Measurements from ENCODE around the gene MAP3K8. TPM values are rescaled to one million over a fixed set of nuclear protein-coding genes. Genes with fewer than 3 reads are reported as not detected.
"Not testable (repeated sequence)": the region's sequence is repeated elsewhere in the genome, so short reads cannot be mapped to it uniquely, and the experiment has no call there.

MAP3K8 gene
- total RNA-seq, 2 donors from 2014 or later = 13.1 to 25.2 TPM

GRCh38 chr10:30420266-30420665 is 13.7 kb upstream of the MAP3K8 start:
- ATAC-seq (no peak), DNase-seq (no peak)
- intact Hi-C loops (cut with DNase I) = no loop called here

DNA sequence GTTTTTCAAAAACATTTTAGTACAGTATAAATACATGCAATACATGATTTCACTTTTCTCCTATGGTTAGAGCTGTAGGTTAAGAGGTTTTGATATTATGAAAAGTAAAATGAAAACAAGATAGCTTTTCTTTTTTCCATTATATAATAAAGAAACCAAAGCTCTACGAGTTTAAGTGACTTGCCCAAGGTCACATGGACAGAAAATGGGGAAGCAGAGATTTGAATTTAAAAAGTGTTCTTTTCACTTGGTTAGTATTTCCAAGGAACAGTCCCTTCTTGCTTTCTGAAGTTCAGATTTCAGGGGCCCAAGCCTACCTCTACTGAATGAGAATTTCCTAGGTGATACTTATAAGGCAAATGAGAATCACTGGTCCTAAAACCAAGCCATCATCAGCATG is 13.2 kb upstream of the MAP3K8 start:
- DNase-seq (no peak), ATAC-seq (no peak)
- intact Hi-C loops (cut with DNase I) = no loop called here

- no peak for ATAC-seq
- intact Hi-C loops (cut with DNase I) = no loop called here
- no peak for DNase-seq
Measured at GRCh38 chr10:30422151-30422695, 11.8 kb upstream of the MAP3K8 start.

DNA sequence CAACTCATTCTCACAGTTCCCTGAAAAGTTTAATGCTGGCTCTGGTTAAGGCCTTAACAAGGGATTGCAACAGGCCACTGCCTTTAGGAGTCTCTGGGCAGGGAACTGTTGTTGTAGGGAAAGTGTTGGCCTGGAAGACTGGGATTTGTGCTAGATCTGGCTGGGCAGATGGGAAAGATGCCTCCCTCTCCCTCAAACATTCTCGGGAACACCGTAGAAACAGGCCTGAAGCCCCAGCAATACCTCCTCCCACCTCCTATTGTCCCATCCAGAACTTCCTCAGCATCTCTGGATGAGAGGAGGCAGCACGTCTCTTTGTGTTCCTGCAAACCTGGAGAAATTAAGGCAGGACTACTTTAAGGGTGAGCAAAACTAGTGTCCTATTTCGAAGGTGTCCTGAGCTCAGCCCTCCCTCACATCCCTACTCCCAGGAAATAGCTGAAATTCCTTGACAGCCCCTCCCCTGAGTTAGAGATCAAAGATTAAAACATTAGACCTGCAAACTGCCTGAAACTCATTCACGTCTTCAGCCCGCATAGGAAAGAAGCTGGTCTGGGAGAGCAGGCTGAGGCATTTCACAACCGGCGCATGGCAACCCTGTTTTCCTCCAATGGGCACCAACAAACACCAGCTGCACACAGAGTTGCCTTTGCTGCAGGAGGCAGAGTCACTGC is 10.9 kb upstream of the MAP3K8 start:
- intact Hi-C loops (cut with DNase I) = no loop called here
- DNase-seq = peak; percentile 44

DNA sequence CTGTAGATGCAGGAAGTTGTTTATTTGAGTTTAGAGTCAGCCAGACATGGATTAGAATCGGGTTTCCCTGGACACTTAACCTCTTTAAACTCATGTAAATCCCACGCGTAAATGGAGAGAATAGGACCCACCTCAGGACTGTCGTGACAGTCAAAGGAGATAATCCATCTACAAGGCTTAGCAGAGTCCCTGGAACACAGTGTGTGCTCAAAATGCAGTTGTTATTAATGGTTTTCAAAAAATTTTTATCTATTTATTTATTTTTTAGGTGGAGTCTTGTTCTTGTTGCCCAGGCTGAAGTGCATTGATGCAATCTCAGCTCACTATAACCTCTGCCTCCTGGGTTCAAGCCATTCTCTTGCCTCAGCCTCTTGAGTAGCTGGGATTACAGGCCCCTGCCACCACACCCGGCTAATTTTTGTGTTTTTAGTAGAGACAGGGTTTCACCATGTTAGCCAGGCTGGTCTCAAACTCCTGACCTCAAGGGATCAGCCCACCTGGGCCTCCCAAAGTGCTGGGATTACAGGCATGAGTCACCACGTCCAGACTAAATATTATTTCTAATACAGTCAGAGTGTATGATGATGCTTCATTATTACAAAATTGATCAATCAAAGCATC is 10.2 kb upstream of the MAP3K8 start:
- DNase-seq; intact Hi-C loops (cut with DNase I); ATAC-seq: not testable (repeated sequence)

More for the DNA sequence above, 10.9 kb upstream of the MAP3K8 start:
- ATAC-seq = peak; percentile 78 to 86

DNA sequence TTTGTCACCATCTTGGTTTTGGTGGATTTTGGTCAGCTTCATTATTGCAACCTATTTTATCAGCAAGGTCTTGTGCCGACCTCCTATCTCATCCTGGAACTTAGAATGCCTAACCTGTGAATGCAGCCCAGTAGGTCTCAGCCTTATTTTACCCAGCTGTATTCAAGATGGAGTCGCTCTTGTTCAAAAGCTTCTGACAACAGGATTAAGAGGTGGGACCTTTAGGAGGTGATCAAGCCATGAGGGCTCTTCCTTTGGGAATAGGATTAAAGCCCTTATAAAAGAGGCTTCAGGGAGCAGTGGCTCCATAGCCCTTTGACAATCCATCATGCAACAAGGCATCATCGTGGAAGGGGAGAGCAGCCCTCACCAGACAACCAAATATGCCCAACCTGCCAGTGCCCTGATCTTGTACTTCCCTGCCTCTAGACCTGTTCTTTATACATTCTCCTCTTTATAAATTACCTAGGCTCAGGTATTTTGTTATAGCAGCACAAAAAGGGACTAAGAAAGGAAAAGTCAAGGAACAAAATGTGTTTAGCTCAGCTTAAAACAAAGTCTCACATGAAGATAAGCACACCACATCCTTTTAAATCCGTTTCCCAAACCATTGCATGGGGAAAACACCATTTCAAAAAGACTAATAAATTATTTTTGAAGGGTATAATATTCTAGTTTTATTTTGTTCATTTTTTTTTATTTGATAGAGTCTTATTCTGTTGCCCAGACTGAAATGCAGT is 8.5 kb upstream of the MAP3K8 start:
- DNase-seq = no peak
- ATAC-seq = no peak
- intact Hi-C loops (cut with DNase I) = no loop called here

- ATAC-seq (no peak), DNase-seq (no peak)
- intact Hi-C loops (cut with DNase I) = no loop called here
Measured at GRCh38 chr10:30430544-30431298, 3.3 kb upstream of the MAP3K8 start.

GRCh38 chr10:30431435-30431911 is 2.5 kb upstream of the MAP3K8 start:
- peak; percentile 76 for DNase-seq
- intact Hi-C loops (cut with DNase I) = no loop called here
- peak in 1 of 2 donors; percentile 1 for ATAC-seq

DNA sequence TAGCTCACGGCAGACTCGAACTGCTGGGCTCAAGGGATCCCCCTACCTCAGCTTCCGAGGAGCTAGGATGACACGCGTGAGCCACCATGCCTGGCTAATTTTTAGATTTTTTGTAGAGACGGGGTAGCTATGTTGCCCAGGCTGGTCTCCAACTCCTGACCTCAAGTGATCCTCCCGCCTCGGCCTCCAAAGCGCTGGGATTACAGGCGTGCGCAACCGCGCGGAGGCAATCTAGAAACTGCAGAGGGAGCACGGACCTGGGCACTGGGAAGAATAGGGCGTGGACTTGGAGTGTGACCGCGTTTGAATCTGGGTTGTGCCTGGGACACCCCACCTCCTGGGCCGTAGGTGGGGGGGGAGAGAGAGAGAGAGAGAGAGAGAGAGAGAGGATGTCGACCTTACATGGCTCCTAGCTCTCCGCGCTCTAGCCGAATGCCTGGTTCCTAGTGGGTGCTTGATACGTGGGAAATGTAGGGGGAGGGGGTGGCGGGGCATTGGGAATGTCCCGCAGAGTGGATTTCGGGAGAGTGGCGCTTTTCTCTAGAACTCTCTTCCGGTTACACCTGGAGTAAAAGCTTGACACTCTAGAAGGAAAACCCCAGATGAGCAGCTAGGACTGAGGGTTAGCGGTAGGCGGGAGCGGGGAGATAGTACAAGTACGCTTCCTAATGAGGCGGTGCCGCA is 1.2 kb upstream of the MAP3K8 start:
- ATAC-seq (peak; percentile 0 to 2), DNase-seq (peak; percentile 38)
- intact Hi-C loops (cut with DNase I) = no loop called here

DNA sequence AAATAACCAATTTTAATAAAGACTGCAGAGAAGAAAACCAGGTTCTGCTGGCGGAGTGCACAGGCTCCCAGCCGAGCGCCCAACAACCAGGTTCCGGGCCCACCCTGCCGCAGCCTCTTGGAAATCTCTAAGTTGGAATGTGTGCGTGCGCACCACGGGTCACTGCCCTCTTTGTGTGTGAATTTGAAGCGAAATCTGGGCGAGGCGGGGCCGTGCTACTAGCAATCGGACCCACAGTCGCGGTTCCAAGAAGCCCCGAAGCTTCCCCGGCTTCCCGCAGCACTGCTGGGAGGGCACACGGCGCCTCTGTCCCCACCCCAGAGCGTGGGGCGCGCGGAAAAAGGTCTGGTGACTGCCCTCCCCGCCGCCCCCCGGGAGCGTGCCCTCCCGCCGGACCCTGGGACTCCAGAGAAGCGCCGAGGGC is 666 bp upstream of the MAP3K8 start:
- peak; percentile 87 for DNase-seq
- intact Hi-C loops (cut with DNase I) = no loop called here
- peak; percentile 36 to 41 for ATAC-seq

DNA sequence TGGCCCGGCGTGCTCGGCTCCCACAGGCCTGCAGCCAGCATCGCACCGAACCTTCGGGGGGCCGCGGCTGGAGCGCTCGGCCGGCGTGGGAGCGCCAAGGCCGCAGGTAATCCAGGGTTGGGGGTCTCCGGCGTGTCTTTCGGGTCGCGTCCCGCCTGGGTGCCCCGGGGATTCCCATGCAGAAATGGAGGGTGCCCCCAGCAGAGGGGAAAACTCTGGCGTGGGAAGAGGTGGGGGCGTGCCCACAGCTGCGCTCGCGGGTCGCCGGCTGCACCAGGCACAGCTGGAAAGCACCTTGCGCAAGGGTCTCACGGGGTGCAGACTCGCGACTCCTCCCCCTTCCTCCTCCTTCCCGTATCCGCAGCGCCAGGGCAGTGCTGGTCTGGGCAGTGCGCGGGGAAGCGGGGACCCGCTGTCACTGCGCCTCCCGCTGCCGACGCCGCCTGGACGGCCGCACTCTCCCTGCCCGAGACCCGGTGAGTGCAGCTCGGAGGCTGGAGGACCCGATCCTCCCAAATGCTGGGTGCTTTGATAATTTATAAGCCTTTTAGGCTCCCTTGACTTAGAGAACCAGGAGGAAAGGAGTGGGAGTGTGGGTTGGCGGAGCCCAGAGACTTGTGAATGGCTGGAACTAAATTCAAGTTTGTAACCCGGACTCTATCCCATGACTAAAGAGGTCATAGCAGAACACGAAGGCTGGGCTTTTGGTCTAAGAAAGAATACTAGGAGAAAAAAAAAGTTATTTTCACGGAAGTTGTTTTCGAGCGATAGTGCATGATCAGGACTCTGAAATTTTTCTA is 489 bp downstream of the MAP3K8 start:
- peak; percentile 93 for DNase-seq
- ATAC-seq = peak; percentile 70 to 79
- intact Hi-C loops (cut with DNase I) = no loop called here

- intact Hi-C loops (cut with DNase I) = no loop called here
- ATAC-seq (no peak), DNase-seq (peak; percentile 53)
Measured at GRCh38 chr10:30435073-30435422, 1.1 kb downstream of the MAP3K8 start.

- ATAC-seq; intact Hi-C loops (cut with DNase I): not testable (repeated sequence)
Measured at GRCh38 chr10:30435499-30436167, 1.6 kb downstream of the MAP3K8 start.

DNA sequence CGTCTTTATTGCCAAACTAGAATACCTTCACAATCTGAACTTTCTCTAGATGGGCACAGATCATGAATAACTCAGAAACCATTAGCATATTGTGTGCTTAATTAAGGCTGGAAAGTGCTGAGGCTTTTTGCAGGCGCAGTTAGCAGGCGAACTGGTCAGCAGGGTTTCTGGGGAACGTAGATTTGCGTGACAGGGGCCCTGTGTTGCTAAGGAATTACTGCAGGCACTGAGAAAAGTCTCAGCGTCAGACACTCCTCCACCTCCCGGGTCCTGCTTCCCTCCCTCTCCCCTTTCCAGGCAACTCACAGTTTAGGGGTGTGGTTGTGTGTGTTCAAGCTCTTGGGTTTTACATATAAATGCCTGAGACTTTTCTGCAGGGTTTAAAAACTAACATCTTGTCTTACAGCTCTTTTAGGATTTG is 2.2 kb downstream of the MAP3K8 start:
- DNase-seq (no peak), ATAC-seq (no peak)
- intact Hi-C loops (cut with DNase I) = no loop called here

More at GRCh38 chr10:30435499-30436167, 1.6 kb downstream of the MAP3K8 start:
- DNase-seq = not testable (repeated sequence)

DNA sequence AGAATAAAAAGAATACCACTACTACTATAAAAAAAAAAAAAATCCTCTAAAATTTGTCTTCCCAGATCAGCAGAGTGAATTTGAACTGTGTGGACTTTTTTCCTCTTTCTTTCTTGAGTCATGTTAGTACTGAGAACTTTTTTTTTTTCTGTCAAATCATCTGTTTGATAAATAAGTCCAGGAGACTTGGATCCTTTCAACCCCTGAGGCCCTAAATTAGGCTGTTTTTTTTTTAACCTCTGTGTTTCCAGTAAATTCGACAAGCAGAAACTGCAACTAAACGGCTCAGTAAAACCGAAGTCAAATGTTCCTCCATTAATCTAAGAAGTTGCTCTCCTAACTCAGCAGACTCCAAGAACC is 2.7 kb downstream of the MAP3K8 start:
- intact Hi-C loops (cut with DNase I) = no loop called here

DNA sequence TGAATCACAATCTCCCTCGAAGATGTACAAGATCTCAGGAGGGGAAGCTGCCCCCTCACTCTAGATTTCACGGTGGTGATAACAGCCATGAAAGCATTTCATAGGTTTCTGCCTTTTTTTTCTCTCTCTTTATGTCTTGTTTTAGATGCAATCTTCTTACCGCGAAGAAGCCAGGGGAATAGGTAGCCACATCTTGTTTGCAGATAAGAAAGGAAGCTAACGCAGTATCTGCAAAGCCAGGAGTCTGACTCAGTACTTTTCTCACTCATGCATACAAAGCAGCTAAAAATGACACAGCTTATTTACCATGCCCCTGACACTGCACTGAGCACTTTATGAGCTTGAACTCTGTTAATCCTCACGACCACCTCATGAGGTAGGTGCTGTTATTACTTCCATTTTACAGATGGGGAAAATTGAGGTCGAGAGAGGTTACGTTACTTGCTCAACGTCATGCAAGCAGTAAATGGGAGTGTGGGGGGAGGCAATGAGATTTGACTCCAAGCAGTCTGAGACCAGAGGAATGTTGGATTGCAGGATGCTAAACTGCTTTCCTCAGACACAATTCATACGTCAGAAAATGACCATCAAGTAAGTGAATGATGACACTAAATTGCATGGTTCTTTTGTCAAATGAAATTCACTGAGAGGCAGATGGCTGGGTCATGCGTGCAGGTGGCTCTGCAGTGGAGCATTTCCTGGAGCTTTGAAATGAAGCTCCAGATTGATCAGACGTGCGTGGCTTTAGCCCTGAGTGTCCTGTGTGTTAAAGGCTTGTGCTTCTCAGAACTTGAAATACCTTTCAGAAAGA is 3.3 kb downstream of the MAP3K8 start:
- intact Hi-C loops (cut with DNase I) = no loop called here
- ATAC-seq (no peak), DNase-seq (no peak)

More for the DNA sequence above, 2.7 kb downstream of the MAP3K8 start:
- DNase-seq (no peak), ATAC-seq (no peak)

Data from left cardiac atrium (tissue), 4 donors.